Gastrocnemius medialis (tissue), 4 donors: ENCODE measurements around the gene HHLA2. TPM values are rescaled to one million over a fixed set of nuclear protein-coding genes. Genes with fewer than 3 reads are reported as not detected.

Experiments
- ATAC-seq, 2 donors: fragments of 150-250 bp; one replicate each; pipeline ENCODE4 v1.9.1; 2016
- DNase-seq, 2 donors: peaks; one replicate each; pipeline ENCODE4 v3.0.0-alpha.2; 2019
- H3K27ac ChIP-seq, 4 donors: fragments of 200-600 bp; sonication (generic); 1 replicate in 1 of 4; 2 replicates in 3 of 4; pipeline ENCODE4 v1.5.1; 2016 to 2018; ENCODE audit warnings: mild to moderate bottlenecking in 2 of 4, moderate library complexity in 1 of 4
- H3K27me3 ChIP-seq, 3 donors: fragments of 200-600 bp; sonication (generic) in 2 of 3; 1 replicate in 1 of 3; 2 replicates in 2 of 3; pipeline versions ENCODE4 v1.5.1 to v1.6.0; 2016 to 2019; ENCODE audit warnings: mild to moderate bottlenecking in 1 of 3, moderate library complexity in 1 of 3
- H3K36me3 ChIP-seq, 2 donors: fragments of 200-600 bp; sonication (generic) in 1 of 2; one replicate each; pipeline ENCODE4 v1.5.1; 2017 to 2018
- H3K4me1 ChIP-seq, 2 donors: fragments of 200-600 bp; sonication (generic) in 1 of 2; one replicate each; pipeline ENCODE4 v1.5.1; 2016 to 2017; ENCODE audit warnings: mild to moderate bottlenecking in 2 of 2
- H3K4me3 ChIP-seq, 4 donors: fragments of 200-600 bp; sonication (generic) in 3 of 4; 1 replicate in 1 of 4; 2 replicates in 3 of 4; pipeline ENCODE4 v1.5.1; 2016 to 2019; ENCODE audit warnings: mild to moderate bottlenecking in 2 of 4
- H3K9me3 ChIP-seq, 3 donors: fragments of 200-600 bp; sonication (generic) in 2 of 3; 1 replicate in 1 of 3; 2 replicates in 2 of 3; pipeline ENCODE4 v1.5.1; 2016 to 2019
- CTCF ChIP-seq, 5 experiments: fragments of 450-650 bp in 3 of 5; fragments of 200-600 bp in 2 of 5; sonication (generic) in 2 of 5; IDR thresholded peaks in 4 of 5; conservative IDR thresholded peaks in 1 of 5; 1 replicate in 4 of 5; 2 replicates in 1 of 5; pipeline ENCODE4 v1.5.1; 2016 to 2019; ENCODE audit warnings: antibody characterized with exemption in 5 of 5, mild to moderate bottlenecking in 3 of 5, moderate library complexity in 3 of 5
- POLR2A ChIP-seq, 2 donors: fragments of 450-650 bp; IDR thresholded peaks; one replicate each; pipeline ENCODE4 v1.6.1; 2017; ENCODE audit warnings: antibody characterized with exemption in 2 of 2, mild to moderate bottlenecking in 2 of 2, moderate library complexity in 2 of 2
- in situ Hi-C, 4 donors: fragments of 200-750 bp; cut with MboI; loops; one replicate each; pipeline versions ENCODE4 v1.15.0 to v1.8.0; 2017; ENCODE audit warnings: low sequenced_read_pairs in 4 of 4
- intact Hi-C: fragments of 100-400 bp; cut with DNase I; formaldehyde crosslinking; loops from one replicate; pipeline ENCODE4 v1.15.1; 2023; ENCODE audit warnings: low total_unique reads
- total RNA-seq, 4 donors: library from RNA; depleted of rRNA; stranded (reverse); fragments of >200 nt; gene quantifications; one replicate each; pipeline versions ENCODE4 v1.1.0 to v1.2.3, GENCODE V29; 2016

HHLA2 gene
- total RNA-seq, 4 donors from 2014 or later, result 0.49 TPM; not detected in 3

- H3K4me3 ChIP-seq, result no peak overlapping the region
- no peak overlapping the region for H3K27ac ChIP-seq
- no peaks in the 10 kb centered on the region for H3K9me3 ChIP-seq
- in situ Hi-C loops (no loop called here), intact Hi-C loops (no loop called here)
- H3K27me3 ChIP-seq, result no peaks in the 10 kb centered on the region
- no peaks in the 10 kb centered on the region for H3K4me1 ChIP-seq
- ATAC-seq (no peak), DNase-seq (no peak)
- no peaks in the 10 kb centered on the region for H3K36me3 ChIP-seq
- TF ChIP-seq CTCF (IDR thresholded peaks at IDR 0.05 in 4 of 5, conservative IDR thresholded peaks at IDR 0.05 in 1 of 5), result no peak
- no peak for TF ChIP-seq POLR2A (IDR thresholded peaks at IDR 0.05)
These were observed 7.2 kb upstream of the HHLA2 start for GRCh38 chr3:108289159-108289558.

- Histone ChIP-seq H3K9me3 (no peaks in the 10 kb centered on the region), H3K36me3 (no peaks in the 10 kb centered on the region), H3K27ac (no peak overlapping the region), H3K27me3 (no peaks in the 10 kb centered on the region), H3K4me1 (no peaks in the 10 kb centered on the region), H3K4me3 (no peak overlapping the region)
- in situ Hi-C loops (no loop called here), intact Hi-C loops (no loop called here)
- ATAC-seq, result no peak
- no peak for TF ChIP-seq CTCF (IDR thresholded peaks at IDR 0.05 in 4 of 5, conservative IDR thresholded peaks at IDR 0.05 in 1 of 5)
- no peak for TF ChIP-seq POLR2A (IDR thresholded peaks at IDR 0.05)
- no peak for DNase-seq
These were observed 3.9 kb upstream of the HHLA2 start for GRCh38 chr3:108292450-108292849.

GRCh38 chr3:108292905-108293328, 3.4 kb upstream of the HHLA2 start:
- DNase-seq, result no peak
- TF ChIP-seq POLR2A (IDR thresholded peaks at IDR 0.05) (no peak), CTCF (IDR thresholded peaks at IDR 0.05 in 4 of 5, conservative IDR thresholded peaks at IDR 0.05 in 1 of 5) (no peak)
- no peaks in the 10 kb centered on the region for H3K4me1 ChIP-seq
- no peak for ATAC-seq
- in situ Hi-C loops (no loop called here), intact Hi-C loops (no loop called here)
- H3K27ac ChIP-seq, result no peak overlapping the region
- H3K36me3 ChIP-seq, result no peaks in the 10 kb centered on the region
- no peaks in the 10 kb centered on the region for H3K27me3 ChIP-seq
- no peak overlapping the region for H3K4me3 ChIP-seq
- H3K9me3 ChIP-seq, result no peaks in the 10 kb centered on the region

GRCh38 chr3:108293858-108294257, 2.5 kb upstream of the HHLA2 start:
- in situ Hi-C loops, result no loop called here
- Histone ChIP-seq H3K4me1 (no peaks in the 10 kb centered on the region), H3K9me3 (no peaks in the 10 kb centered on the region), H3K36me3 (no peaks in the 10 kb centered on the region), H3K4me3 (no peak overlapping the region), H3K27me3 (no peaks in the 10 kb centered on the region), H3K27ac (no peak overlapping the region)
- TF ChIP-seq CTCF (IDR thresholded peaks at IDR 0.05 in 4 of 5, conservative IDR thresholded peaks at IDR 0.05 in 1 of 5) (no peak), POLR2A (IDR thresholded peaks at IDR 0.05) (no peak)
- intact Hi-C loops, result no loop called here
- DNase-seq (no peak), ATAC-seq (no peak)

- Histone ChIP-seq H3K27ac (no peak overlapping the region), H3K4me3 (no peak overlapping the region), H3K4me1 (no peaks in the 10 kb centered on the region), H3K27me3 (no peaks in the 10 kb centered on the region), H3K36me3 (no peaks in the 10 kb centered on the region), H3K9me3 (no peaks in the 10 kb centered on the region)
- no peak for ATAC-seq
- intact Hi-C loops (no loop called here), in situ Hi-C loops (no loop called here)
- no peak for TF ChIP-seq CTCF (IDR thresholded peaks at IDR 0.05 in 4 of 5, conservative IDR thresholded peaks at IDR 0.05 in 1 of 5)
- TF ChIP-seq POLR2A (IDR thresholded peaks at IDR 0.05), result no peak
- DNase-seq, result no peak
These were observed 750 bp upstream of the HHLA2 start for GRCh38 chr3:108295421-108296175.
